Fibroblast of the aortic adventitia (primary cell): ENCODE results near the gene BAZ2B. TPM values are rescaled to one million over a fixed set of nuclear protein-coding genes. Genes with fewer than 3 reads are reported as not detected.
"Not testable (repeated sequence)": the region's sequence is repeated elsewhere in the genome, so short reads cannot be mapped to it uniquely, and the experiment has no call there.

Experiments used
- DNase-seq: peaks from one replicate; pipeline ENCODE4 v3.0.0-alpha.2; 2010; ENCODE audit warnings: low read depth
- H3K4me3 ChIP-seq: 2 replicates; pipeline ENCODE4 v1.5.1; 2011; ENCODE audit warnings: low read depth, mild to moderate bottlenecking, control low read depth, low read length, moderate library complexity
- CTCF ChIP-seq: IDR thresholded peaks from 2 replicates; pipeline ENCODE4 v1.5.1; 2011; ENCODE audit warnings: mild to moderate bottlenecking, low read length, control low read depth, inconsistent platforms; ENCODE audit not compliant: insufficient read depth
- total RNA-seq: library from RNA; depleted of rRNA; stranded (reverse); fragments of >200 nt; gene quantifications from 2 replicates; pipeline ENCODE4 v1.2.3, GENCODE V29; 2012; ENCODE audit warnings: low replicate concordance

The BAZ2B gene
- total RNA-seq, 1 donor: 72.3 TPM

- no peak overlapping the region for H3K4me3 ChIP-seq
- TF ChIP-seq CTCF: no peak
Measured at GRCh38 chr2:159546039-159546438, 70.3 kb downstream of the BAZ2B start.

GRCh38 chr2:159545085-159545484 lies 71.3 kb downstream of the BAZ2B start:
- TF ChIP-seq CTCF: no peak
- DNase-seq: no peak
- no peak overlapping the region for H3K4me3 ChIP-seq

More at GRCh38 chr2:159546039-159546438, 70.3 kb downstream of the BAZ2B start:
- no peak for DNase-seq

GRCh38 chr2:159542101-159542500 lies 74.2 kb downstream of the BAZ2B start:
- H3K4me3 ChIP-seq: no peak overlapping the region
- DNase-seq: no peak
- TF ChIP-seq CTCF: no peak

GRCh38 chr2:159539701-159540100 lies 76.6 kb downstream of the BAZ2B start:
- TF ChIP-seq CTCF: no peak
- H3K4me3 ChIP-seq: no peak overlapping the region
- DNase-seq: no peak

GRCh38 chr2:159538801-159539200 lies 77.5 kb downstream of the BAZ2B start:
- TF ChIP-seq CTCF: no peak
- H3K4me3 ChIP-seq: no peak overlapping the region
- no peak for DNase-seq

- not testable (repeated sequence) for DNase-seq, H3K4me3 ChIP-seq
Measured at GRCh38 chr2:159535261-159535660, 81.1 kb downstream of the BAZ2B start.

GRCh38 chr2:159531475-159531874 lies 84.9 kb downstream of the BAZ2B start:
- no peak overlapping the region for H3K4me3 ChIP-seq
- DNase-seq: no peak
- no peak for TF ChIP-seq CTCF
